HuH-7 (cell line): Measurements from ENCODE around the gene HSFX4.
A peak's percentile ranks its signal among the peaks of the same experiment; 100 is the strongest.
"Not testable (repeated sequence)": the region's sequence is repeated elsewhere in the genome, so short reads cannot be mapped to it uniquely, and the experiment has no call there.

ENCODE experiments used
- DNase-seq: peaks from one replicate; pipeline ENCODE4 v3.0.0; 2011; ENCODE audit warnings: low spot score

The HSFX4 gene

GRCh38 chrX:149929400-149929799 lies at the start of gene HSFX4:
HSFX4 (plus strand) TSS chrX:149929573; CDS start chrX:149929645, 72 bp downstream.
- DNase-seq: not testable (repeated sequence)

- peak; percentile 20 for DNase-seq
These were observed 48.2 kb upstream of the HSFX4 start, which contains the start of gene MAGEA8 for GRCh38 chrX:149881081-149881711. MAGEA8 (plus strand) TSS chrX:149881183; CDS start chrX:149884273, 3,090 bp downstream.

GRCh38 chrX:149890828-149891227 lies 38.5 kb upstream of the HSFX4 start:
- DNase-seq: not testable (repeated sequence)

GRCh38 chrX:149898554-149898953 lies 30.8 kb upstream of the HSFX4 start:
- DNase-seq: no peak

GRCh38 chrX:149903889-149904748 lies 25.3 kb upstream of the HSFX4 start:
- no peak for DNase-seq

GRCh38 chrX:149908308-149908707 lies 21.1 kb upstream of the HSFX4 start:
- DNase-seq: no peak

- no peak for DNase-seq
These were observed 20.6 kb upstream of the HSFX4 start for GRCh38 chrX:149908727-149909126.

GRCh38 chrX:149909324-149910177 lies 19.8 kb upstream of the HSFX4 start:
- DNase-seq: no peak

GRCh38 chrX:149910178-149910695 lies 19.1 kb upstream of the HSFX4 start:
- DNase-seq: no peak

- DNase-seq: no peak
These were observed 12.5 kb upstream of the HSFX4 start for GRCh38 chrX:149916745-149917392.

- DNase-seq: not testable (repeated sequence)
These were observed 5.5 kb upstream of the HSFX4 start for GRCh38 chrX:149923836-149924235.

- not testable (repeated sequence) for DNase-seq
These were observed 4.9 kb upstream of the HSFX4 start for GRCh38 chrX:149924434-149924833.

- not testable (repeated sequence) for DNase-seq
These were observed 2.0 kb upstream of the HSFX4 start for GRCh38 chrX:149927245-149927963.

- DNase-seq: not testable (repeated sequence)
These were observed 1.5 kb upstream of the HSFX4 start for GRCh38 chrX:149927964-149928258.

GRCh38 chrX:149928635-149929034 lies 738 bp upstream of the HSFX4 start:
- not testable (repeated sequence) for DNase-seq

- not testable (repeated sequence) for DNase-seq
These were observed 2.0 kb downstream of the HSFX4 start for GRCh38 chrX:149931355-149931754.

GRCh38 chrX:149932150-149932549 lies 2.8 kb downstream of the HSFX4 start:
- DNase-seq: not testable (repeated sequence)

- DNase-seq: not testable (repeated sequence)
These were observed 3.6 kb downstream of the HSFX4 start for GRCh38 chrX:149932970-149933369.

GRCh38 chrX:149933547-149933946 lies 4.2 kb downstream of the HSFX4 start:
- DNase-seq: not testable (repeated sequence)

- DNase-seq: not testable (repeated sequence)
These were observed 8.0 kb downstream of the HSFX4 start for GRCh38 chrX:149937328-149937727.
